ENCODE data around the gene SZRD1.
A peak's percentile ranks its signal among the peaks of the same experiment; 100 is the strongest.

SZRD1 gene

GRCh38 chr1:16440470-16441281 is 73.6 kb downstream of the SZRD1 start, which contains the start of gene NECAP2:
Gene NECAP2, plus strand, starts transcription at chr1:16440724. Its CDS starts 38 bp downstream, at chr1:16440762.
- DNase-seq (ENCODE audit: low spot score): peak; percentile 93

GRCh38 chr1:16441282-16441665 is 74.2 kb downstream of the SZRD1 start:
- no peak for DNase-seq (ENCODE audit: low spot score)

GRCh38 chr1:16442265-16442664 is 75.2 kb downstream of the SZRD1 start:
- DNase-seq (ENCODE audit: low spot score): peak; percentile 23

- no peak for DNase-seq (ENCODE audit: low spot score)
Measured at GRCh38 chr1:16442941-16443340, 75.9 kb downstream of the SZRD1 start.

GRCh38 chr1:16443975-16444770 is 77.1 kb downstream of the SZRD1 start:
- no peak for DNase-seq (ENCODE audit: low spot score)

GRCh38 chr1:16445052-16445451 is 78.0 kb downstream of the SZRD1 start:
- DNase-seq (ENCODE audit: low spot score): no peak

GRCh38 chr1:16446116-16446515 is 79.1 kb downstream of the SZRD1 start:
- DNase-seq (ENCODE audit: low spot score): no peak

- no peak for DNase-seq (ENCODE audit: low spot score)
Measured at GRCh38 chr1:16447641-16448040, 80.6 kb downstream of the SZRD1 start.

Measured in CD4-positive, alpha-beta T cell treated with Interleukin-2 at 100 ng/mL for 4 hours (primary cell).